GM13976 (cell line): ENCODE data around the gene DENND5A.

Experiments used
- DNase-seq: peaks from one replicate; pipeline ENCODE4 v3.0.0; 2012; ENCODE audit warnings: low spot score
- in situ Hi-C: fragments of 300-500 bp; cut with MboI; formaldehyde crosslinking; loops from one replicate; pipeline ENCODE4 v1.12.0; 2022; ENCODE audit warnings: low sequenced_read_pairs, mixed read lengths, inconsistent platforms; ENCODE audit not compliant: unreplicated experiment
- TF ChIP-seq, protein P1 (sequence below): IDR thresholded peaks from 2 replicates; pipeline ENCODE4 v1.5.1; 2012; ENCODE audit warnings: borderline replicate concordance, mild to moderate bottlenecking; ENCODE audit not compliant: insufficient read depth; ENCODE audit errors: extremely low read depth, missing control alignments, control extremely low read depth

The DENND5A gene

DNA sequence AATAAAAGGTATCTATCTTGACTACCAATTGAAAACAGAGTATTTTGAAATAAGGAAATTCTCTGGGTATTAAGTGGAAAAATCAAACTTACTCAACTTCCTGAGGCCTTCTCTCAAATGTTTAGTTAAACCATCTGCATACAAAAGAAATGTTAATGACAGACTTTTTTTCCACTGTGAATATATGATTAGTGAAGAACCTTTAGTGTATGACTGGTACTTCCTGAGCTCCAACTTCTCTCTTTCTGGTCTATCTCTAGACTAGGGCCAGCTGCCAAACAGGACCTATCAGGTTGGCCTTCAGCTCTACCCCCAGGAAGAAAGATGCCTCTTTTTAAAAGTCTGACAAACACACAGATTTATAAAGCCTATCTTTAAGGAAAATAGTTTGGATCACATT is 105.0 kb downstream of the DENND5A start:
- DNase-seq, result no peak
- TF ChIP-seq, protein P1, sequence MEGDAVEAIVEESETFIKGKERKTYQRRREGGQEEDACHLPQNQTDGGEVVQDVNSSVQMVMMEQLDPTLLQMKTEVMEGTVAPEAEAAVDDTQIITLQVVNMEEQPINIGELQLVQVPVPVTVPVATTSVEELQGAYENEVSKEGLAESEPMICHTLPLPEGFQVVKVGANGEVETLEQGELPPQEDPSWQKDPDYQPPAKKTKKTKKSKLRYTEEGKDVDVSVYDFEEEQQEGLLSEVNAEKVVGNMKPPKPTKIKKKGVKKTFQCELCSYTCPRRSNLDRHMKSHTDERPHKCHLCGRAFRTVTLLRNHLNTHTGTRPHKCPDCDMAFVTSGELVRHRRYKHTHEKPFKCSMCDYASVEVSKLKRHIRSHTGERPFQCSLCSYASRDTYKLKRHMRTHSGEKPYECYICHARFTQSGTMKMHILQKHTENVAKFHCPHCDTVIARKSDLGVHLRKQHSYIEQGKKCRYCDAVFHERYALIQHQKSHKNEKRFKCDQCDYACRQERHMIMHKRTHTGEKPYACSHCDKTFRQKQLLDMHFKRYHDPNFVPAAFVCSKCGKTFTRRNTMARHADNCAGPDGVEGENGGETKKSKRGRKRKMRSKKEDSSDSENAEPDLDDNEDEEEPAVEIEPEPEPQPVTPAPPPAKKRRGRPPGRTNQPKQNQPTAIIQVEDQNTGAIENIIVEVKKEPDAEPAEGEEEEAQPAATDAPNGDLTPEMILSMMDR, result no peak
- in situ Hi-C loops, result loop anchor here (10.0 kb wide), 1 partner anchor 335 kb away; no protein-coding TSS in a partner anchor

DNA sequence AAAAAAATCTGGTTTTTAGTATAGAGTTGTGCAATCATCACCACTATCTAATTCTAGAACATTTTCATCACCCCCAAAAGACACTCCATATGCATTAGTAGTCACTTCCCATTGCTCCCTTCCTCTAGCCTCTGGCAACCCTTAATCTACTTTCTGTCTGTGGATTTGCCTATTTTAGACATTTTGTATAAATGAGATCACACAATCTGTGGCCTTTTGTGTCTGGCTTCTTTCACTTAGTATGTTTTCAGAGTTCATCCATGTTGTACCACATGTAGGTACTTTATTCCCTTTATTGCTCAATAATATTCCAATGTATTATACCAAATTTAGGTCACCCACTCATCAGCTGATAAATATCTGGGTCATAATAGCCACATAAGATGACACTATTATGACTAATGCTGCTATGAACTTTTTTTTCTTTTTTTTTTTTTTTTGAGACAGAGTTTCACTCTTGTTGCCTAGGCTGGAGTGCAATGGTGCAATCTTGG is 106.2 kb downstream of the DENND5A start:
- no peak for DNase-seq
- in situ Hi-C loops, result no loop called here
- TF ChIP-seq, protein P1, result no peak

DNA sequence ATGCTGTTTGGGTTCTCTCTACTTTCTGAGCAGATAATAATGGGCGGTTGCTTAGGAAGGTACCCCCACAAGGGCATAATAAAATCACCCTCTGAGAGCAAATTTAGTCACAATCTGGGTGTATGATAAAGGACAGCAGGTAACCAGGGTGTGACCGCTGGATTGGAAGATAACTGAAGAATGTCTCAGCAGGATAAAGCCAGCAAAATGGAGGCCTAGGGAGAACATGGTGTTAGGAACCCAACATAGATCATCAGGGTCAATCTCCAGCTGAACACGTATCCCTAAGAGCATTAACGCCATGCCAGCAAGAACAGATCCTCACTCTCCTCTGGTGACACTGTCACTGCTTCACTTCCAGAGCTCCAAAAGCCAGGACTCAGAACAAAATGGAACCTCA is 109.2 kb downstream of the DENND5A start:
- DNase-seq, result no peak
- in situ Hi-C loops, result no loop called here
- TF ChIP-seq, protein P1, result no peak

DNA sequence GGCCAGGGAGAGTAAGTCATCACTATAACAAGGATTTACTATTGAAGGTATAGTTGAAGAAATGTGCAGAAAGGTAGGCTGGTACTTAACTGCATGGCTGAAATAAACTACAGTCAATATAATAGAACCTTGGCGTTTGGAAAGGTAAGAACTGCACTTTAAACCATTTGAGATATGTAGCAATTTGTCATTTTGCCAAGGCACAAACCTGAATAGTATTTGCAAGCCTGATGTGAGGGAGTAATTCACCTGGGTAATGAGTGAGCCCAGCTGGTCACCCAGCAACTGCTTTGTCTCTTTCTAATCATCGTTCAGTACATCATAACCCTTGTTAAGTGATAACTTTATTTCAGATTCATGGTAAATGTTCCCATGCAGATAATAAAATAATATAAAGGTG is 111.5 kb downstream of the DENND5A start:
- TF ChIP-seq, protein P1, result no peak
- in situ Hi-C loops, result no loop called here
- DNase-seq, result no peak

DNA sequence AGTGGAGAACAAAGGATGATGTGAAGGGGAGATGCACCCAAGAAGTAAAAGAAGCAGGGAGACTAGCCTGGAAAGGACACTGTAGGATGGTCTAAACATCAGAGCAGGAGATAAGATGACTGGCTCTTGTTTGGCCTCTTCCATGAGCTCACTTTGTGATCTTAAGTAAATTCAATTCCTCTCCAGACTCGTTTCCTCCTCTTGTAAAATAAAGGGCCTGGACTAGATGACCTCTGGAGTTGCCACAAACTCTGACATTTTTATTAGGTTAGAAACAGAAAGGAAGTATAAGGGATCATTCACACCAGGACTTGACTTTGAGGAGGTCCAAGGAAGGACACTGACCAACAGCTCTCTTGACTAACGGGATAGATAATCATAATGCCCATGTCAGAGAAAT is 113.5 kb downstream of the DENND5A start:
- no peak for DNase-seq
- in situ Hi-C loops, result no loop called here
- TF ChIP-seq, protein P1, result no peak

DNA sequence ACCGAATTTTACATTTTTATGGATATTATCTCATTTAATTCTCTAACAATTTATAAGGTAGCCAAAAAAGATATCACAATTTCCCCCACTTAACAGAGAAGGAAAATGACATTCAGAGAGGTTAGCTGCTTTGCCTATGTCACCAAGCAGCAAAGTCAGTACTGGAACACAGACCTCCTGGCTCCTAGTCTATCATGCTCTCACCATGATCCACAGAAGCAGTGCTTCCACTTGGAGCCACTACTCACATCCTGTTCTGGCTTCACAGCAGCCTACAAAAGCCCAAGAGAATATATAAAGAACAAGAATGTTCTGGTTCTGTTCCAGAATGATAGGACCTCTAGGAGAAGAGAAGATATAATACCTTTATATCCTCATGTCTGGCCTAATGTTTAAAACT is 114.2 kb downstream of the DENND5A start:
- TF ChIP-seq, protein P1, result no peak
- DNase-seq, result no peak
- in situ Hi-C loops, result no loop called here

DNA sequence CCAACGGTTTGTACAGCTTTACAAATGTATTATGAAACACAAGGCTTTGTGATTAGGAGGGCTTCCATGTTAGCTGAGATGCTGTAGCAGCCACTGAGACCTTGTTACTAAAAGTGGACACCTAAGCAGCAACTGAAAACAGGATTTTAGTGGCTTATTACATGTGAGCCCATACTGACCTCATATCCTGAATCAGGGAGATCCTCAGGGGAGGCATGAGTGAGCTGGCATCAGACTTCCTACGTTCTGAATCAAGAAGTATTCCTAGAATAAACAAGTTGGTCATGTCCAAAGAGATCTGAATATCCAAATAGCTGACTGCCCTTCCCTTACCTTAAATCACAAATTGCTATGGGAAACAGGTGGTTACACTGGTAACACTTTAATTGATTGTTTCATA is 114.6 kb downstream of the DENND5A start:
- TF ChIP-seq, protein P1, result no peak
- in situ Hi-C loops, result no loop called here
- DNase-seq, result no peak
